GM12872 (cell line): ENCODE measurements around the gene CARNS1.

Experiments
- CTCF ChIP-seq: IDR thresholded peaks from 3 replicates; pipeline ENCODE4 v1.5.1; 2011; ENCODE audit warnings: low read depth, mild to moderate bottlenecking, low read length, moderate library complexity; ENCODE audit not compliant: insufficient read depth

CARNS1 gene

DNA sequence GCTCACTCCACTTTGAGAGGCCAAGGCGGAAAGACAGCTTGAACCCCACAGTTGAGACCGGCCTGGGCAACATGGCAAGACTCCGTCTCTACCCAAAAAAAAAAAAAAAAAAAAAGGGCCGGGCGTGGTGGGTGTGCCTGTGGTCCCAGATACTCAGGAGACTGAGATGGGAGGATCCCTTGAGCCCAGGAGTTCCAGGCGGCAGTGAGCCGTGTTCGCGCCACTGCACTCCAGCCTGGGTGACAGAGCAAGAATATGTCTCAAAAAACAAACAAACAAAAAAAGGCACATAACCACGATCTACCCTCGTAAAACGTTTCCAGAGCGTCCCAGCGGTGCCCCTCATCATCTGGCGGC lies 24.6 kb upstream of the CARNS1 start:
- no peak for TF ChIP-seq CTCF

GRCh38 chr11:67391304-67392182 lies 23.9 kb upstream of the CARNS1 start, which contains the start of gene RAD9A:
TSS of gene RAD9A (plus strand) at chr11:67391986. CDS start at chr11:67392045, 59 bp downstream.
- no peak for TF ChIP-seq CTCF

GRCh38 chr11:67392183-67392715 lies 23.2 kb upstream of the CARNS1 start:
- no peak for TF ChIP-seq CTCF

GRCh38 chr11:67393437-67393836 lies 22.0 kb upstream of the CARNS1 start:
- TF ChIP-seq CTCF = no peak

GRCh38 chr11:67393990-67394389 lies 21.5 kb upstream of the CARNS1 start:
- TF ChIP-seq CTCF = no peak

DNA sequence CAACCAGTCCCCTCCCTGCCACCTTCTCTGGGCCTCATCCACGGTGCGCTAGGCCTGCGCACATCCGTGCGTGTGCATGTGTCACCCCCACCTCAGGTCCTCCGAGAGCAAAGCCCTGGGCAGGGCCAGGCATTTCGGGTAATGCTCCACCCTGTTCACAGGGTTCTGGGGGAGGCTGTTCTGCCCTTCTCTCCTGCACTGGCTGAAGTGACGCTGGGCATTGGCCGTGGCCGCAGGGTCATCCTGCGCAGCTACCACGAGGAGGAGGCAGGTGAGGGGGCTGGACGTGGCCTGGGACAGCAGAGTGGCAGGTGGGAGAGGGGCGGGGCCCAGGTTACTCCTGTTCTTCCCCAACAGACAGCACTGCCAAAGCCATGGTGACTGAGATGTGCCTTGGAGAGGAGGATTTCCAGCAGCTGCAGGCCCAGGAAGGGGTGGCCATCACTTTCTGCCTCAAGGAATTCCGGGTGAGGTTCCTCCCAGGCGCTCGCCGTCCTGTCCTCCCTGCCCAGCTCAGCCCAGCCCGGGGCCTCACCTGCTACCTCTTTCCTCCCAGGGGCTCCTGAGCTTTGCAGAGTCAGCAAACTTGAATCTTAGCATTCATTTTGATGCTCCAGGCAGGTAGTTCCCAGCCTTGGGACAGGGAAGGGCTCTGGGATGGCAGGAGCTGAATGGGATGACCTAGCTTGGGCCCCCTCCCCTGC lies 19.8 kb upstream of the CARNS1 start:
- no peak for TF ChIP-seq CTCF

DNA sequence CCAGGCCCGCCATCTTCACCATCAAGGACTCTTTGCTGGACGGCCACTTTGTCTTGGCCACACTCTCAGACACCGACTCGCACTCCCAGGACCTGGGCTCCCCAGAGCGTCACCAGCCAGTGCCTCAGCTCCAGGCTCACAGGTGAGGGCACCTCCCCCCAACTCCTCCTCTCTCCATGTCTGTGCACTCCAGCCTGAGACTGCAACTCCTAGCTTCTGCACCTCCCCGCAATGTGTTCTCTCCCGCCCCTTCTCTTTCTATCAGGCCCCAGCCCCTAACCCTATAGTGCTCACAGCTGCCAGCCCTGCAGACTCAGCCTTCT lies 19.3 kb upstream of the CARNS1 start:
- no peak for TF ChIP-seq CTCF
